ENCODE results near the gene ENO2.

GRCh38 chr12:6896846-6897435 lies 17.4 kb upstream of the ENO2 start:
- no peak for TF ChIP-seq POLR2AphosphoS5 (IDR thresholded peaks at IDR 0.05; ENCODE audit: low read depth, low read length)
- no peak for TF ChIP-seq POLR2A (IDR thresholded peaks at IDR 0.05; ENCODE audit: low read depth, low read length)
- TF ChIP-seq PAX5 (IDR thresholded peaks at IDR 0.05; ENCODE audit: insufficient read depth, low read length, severe bottlenecking), result no peak
